Measurements from ENCODE around the gene TNFSF11. TPM values are rescaled to one million over a fixed set of nuclear protein-coding genes. Genes with fewer than 3 reads are reported as not detected.

TNFSF11 gene
- total RNA-seq, 1 donor from 2014 or later: 0.21 TPM

DNA sequence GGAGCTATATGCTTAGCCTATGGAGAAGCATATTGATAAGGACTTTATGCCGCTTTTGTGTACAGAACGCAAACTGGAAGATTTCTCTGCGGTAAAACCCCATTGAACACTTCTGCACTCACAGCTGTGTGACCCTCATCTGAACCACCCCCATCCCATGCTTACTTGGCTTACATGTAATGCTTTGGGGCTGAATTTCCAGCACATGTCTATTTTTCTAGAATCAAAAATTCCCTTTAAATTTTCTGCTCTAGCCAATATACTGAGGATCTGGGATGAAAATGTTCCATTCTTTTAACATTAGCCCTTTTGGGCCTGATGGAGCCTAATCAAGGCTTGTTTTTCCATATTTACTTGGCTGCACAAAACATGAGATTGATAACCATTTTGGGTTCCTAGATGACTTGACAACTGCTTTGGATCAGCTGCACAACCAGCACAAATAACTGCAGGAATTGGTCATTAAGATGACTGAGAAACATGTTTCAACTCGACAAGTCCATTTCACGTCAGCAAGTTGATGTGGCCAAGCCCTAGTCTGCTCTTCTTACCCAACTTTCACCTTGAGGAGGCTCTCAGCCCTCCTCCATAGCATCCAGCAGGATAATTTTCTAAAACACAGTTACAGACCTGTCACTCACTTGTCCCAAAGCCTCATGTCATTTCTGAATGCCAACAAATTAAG, 52.4 kb downstream of the TNFSF11 start:
- Mint-ChIP-seq H3K9me3 (ENCODE audit: unreplicated experiment) (no peaks in the 10 kb centered on the region), H3K27ac (ENCODE audit: unreplicated experiment) (no peak overlapping the region), H3K4me3 (ENCODE audit: unreplicated experiment) (no peak overlapping the region), H3K36me3 (ENCODE audit: low read depth, unreplicated experiment) (no peaks in the 10 kb centered on the region), H3K4me1 (ENCODE audit: unreplicated experiment) (no peaks in the 10 kb centered on the region), H3K27me3 (ENCODE audit: unreplicated experiment) (no peaks in the 10 kb centered on the region)
- no peak for DNase-seq (ENCODE audit: low spot score)
- TF ChIP-seq, protein P1, sequence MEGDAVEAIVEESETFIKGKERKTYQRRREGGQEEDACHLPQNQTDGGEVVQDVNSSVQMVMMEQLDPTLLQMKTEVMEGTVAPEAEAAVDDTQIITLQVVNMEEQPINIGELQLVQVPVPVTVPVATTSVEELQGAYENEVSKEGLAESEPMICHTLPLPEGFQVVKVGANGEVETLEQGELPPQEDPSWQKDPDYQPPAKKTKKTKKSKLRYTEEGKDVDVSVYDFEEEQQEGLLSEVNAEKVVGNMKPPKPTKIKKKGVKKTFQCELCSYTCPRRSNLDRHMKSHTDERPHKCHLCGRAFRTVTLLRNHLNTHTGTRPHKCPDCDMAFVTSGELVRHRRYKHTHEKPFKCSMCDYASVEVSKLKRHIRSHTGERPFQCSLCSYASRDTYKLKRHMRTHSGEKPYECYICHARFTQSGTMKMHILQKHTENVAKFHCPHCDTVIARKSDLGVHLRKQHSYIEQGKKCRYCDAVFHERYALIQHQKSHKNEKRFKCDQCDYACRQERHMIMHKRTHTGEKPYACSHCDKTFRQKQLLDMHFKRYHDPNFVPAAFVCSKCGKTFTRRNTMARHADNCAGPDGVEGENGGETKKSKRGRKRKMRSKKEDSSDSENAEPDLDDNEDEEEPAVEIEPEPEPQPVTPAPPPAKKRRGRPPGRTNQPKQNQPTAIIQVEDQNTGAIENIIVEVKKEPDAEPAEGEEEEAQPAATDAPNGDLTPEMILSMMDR (IDR thresholded peaks at IDR 0.05; ENCODE audit: unreplicated experiment): no peak

DNA sequence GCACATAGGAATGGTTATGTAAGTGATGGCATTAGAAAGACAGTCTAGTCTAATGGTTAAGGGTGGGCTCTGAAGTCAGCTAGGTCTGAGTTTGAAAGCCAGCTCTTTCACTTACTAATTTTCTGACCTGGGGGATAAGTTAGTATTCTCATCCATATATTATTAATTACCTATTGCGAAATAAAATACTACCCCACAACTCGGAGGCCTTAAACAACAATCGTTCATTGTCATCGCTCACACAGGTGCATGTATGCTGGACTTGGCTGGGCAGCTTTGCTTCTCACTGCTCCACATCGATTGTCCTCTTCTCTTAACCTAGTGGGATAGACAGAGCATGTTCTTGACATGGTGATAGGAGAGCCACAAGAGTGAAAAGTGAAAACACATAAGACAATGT, 54.7 kb downstream of the TNFSF11 start:
- DNase-seq (ENCODE audit: low spot score): no peak
- H3K27ac Mint-ChIP-seq (ENCODE audit: unreplicated experiment): no peak overlapping the region
- no peak overlapping the region for H3K4me3 Mint-ChIP-seq (ENCODE audit: unreplicated experiment)
- no peaks in the 10 kb centered on the region for H3K9me3 Mint-ChIP-seq (ENCODE audit: unreplicated experiment)
- no peaks in the 10 kb centered on the region for H3K4me1 Mint-ChIP-seq (ENCODE audit: unreplicated experiment)
- H3K36me3 Mint-ChIP-seq (ENCODE audit: low read depth, unreplicated experiment): no peaks in the 10 kb centered on the region
- no peaks in the 10 kb centered on the region for H3K27me3 Mint-ChIP-seq (ENCODE audit: unreplicated experiment)
- TF ChIP-seq, protein P1 (IDR thresholded peaks at IDR 0.05; ENCODE audit: unreplicated experiment): no peak

DNA sequence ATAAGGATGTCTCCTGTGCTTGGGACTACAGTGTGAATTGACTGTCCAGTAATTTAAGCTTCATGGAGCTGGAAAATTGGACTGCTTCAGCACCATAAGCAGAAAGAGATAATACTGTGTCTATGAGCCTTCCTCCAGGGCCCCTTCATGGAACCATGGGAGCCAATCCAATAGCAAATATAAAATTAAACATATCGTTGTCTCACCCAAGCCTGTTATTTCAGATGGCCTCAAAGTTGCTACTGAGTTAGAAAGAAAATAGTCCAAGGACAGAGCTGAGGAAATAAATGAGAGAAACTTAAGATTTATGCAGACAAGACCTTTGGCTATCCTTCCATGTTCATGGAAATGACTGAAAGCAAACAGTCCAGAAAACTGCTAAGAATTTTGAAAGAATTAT, 57.2 kb downstream of the TNFSF11 start:
- no peak for DNase-seq (ENCODE audit: low spot score)
- TF ChIP-seq, protein P1 (IDR thresholded peaks at IDR 0.05; ENCODE audit: unreplicated experiment): no peak
- Mint-ChIP-seq H3K4me3 (ENCODE audit: unreplicated experiment) (no peak overlapping the region), H3K4me1 (ENCODE audit: unreplicated experiment) (no peaks in the 10 kb centered on the region), H3K27ac (ENCODE audit: unreplicated experiment) (no peak overlapping the region), H3K36me3 (ENCODE audit: low read depth, unreplicated experiment) (no peaks in the 10 kb centered on the region), H3K9me3 (ENCODE audit: unreplicated experiment) (peaks cover 2% of the 10 kb centered on the region), H3K27me3 (ENCODE audit: unreplicated experiment) (no peaks in the 10 kb centered on the region)

DNA sequence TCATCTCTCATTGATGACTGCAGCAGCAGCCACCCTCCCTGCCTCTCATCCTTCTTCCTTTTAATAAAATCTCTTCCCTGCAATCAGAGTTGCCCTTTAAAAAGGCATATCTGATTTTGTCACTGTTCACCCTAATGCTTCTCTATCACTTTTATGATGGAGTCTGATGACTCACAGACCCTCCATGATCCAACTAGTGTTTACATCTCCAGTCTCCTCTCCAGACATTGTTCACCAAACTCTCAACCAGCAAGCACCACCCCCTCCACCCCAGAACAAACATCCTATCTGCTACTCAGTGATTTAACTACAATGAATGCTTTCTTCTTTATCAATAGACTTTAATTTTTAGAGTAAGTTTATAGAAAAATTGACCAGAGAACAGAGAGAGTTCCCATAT, 59.5 kb downstream of the TNFSF11 start:
- DNase-seq (ENCODE audit: low spot score): no peak
- H3K27me3 Mint-ChIP-seq (ENCODE audit: unreplicated experiment): no peaks in the 10 kb centered on the region
- TF ChIP-seq, protein P1 (IDR thresholded peaks at IDR 0.05; ENCODE audit: unreplicated experiment): no peak
- no peaks in the 10 kb centered on the region for H3K4me1 Mint-ChIP-seq (ENCODE audit: unreplicated experiment)
- no peaks in the 10 kb centered on the region for H3K36me3 Mint-ChIP-seq (ENCODE audit: low read depth, unreplicated experiment)
- H3K4me3 Mint-ChIP-seq (ENCODE audit: unreplicated experiment): no peak overlapping the region
- H3K9me3 Mint-ChIP-seq (ENCODE audit: unreplicated experiment): peaks cover 4% of the 10 kb centered on the region
- no peak overlapping the region for H3K27ac Mint-ChIP-seq (ENCODE audit: unreplicated experiment)

DNA sequence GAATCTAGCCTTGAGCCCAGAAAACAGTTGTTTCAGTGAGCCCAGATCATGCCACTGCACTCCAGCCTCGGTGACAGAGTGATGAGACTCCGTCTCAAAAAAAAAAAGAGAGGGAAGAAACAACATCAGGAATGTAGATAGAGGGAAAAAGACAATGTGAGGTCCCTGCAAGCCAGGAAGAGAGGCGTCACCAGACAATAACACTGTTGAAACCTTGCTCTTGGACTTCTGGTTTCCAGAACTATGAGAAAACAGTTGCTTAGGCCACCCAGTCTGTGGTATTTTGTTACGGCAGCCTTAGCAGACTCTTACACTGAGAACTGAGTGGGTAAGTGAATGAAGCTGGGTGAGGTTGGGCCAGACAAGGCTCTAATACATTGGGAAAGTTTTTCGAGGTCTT, 64.1 kb downstream of the TNFSF11 start:
- Mint-ChIP-seq H3K27ac (ENCODE audit: unreplicated experiment) (no peak overlapping the region), H3K9me3 (ENCODE audit: unreplicated experiment) (peaks cover 4% of the 10 kb centered on the region), H3K27me3 (ENCODE audit: unreplicated experiment) (peaks cover 4% of the 10 kb centered on the region), H3K36me3 (ENCODE audit: low read depth, unreplicated experiment) (no peaks in the 10 kb centered on the region), H3K4me3 (ENCODE audit: unreplicated experiment) (no peak overlapping the region), H3K4me1 (ENCODE audit: unreplicated experiment) (no peaks in the 10 kb centered on the region)
- DNase-seq (ENCODE audit: low spot score): no peak
- TF ChIP-seq, protein P1 (IDR thresholded peaks at IDR 0.05; ENCODE audit: unreplicated experiment): no peak

Measured in endothelial cell (in vitro differentiated cells).